Smooth muscle cell (in vitro differentiated cells): ENCODE data around the gene PIGBOS1. TPM values are rescaled to one million over a fixed set of nuclear protein-coding genes. Genes with fewer than 3 reads are reported as not detected.
A peak's percentile ranks its signal among the peaks of the same experiment; 100 is the strongest.
"Not testable (repeated sequence)": the region's sequence is repeated elsewhere in the genome, so short reads cannot be mapped to it uniquely, and the experiment has no call there.

Experiments used
- DNase-seq: peaks from one replicate; lab custom pipeline; 2025; ENCODE audit not compliant: unreplicated experiment; lab: John Stamatoyannopoulos, UW
- H2AFZ ChIP-seq: fragments of 200-600 bp; sonication (generic); 2 replicates; pipeline ENCODE4 v1.6.0; 2016; ENCODE audit warnings: antibody characterized with exemption, low read depth, mild to moderate bottlenecking
- H3F3A ChIP-seq: fragments of 200-600 bp; sonication (generic); 2 replicates; pipeline ENCODE4 v1.6.0; 2017; ENCODE audit warnings: antibody characterized with exemption, low read depth
- H3K27ac ChIP-seq: fragments of 200-600 bp; sonication (generic); 2 replicates; pipeline ENCODE4 v1.5.1; 2016; ENCODE audit warnings: low read depth, mild to moderate bottlenecking
- H3K27me3 ChIP-seq: fragments of 200-600 bp; sonication (generic); 2 replicates; pipeline ENCODE4 v1.6.1; 2016; ENCODE audit warnings: low read depth, mild to moderate bottlenecking
- H3K36me3 ChIP-seq: fragments of 200-600 bp; sonication (generic); 2 replicates; pipeline ENCODE4 v1.5.1; 2016; ENCODE audit warnings: low read depth
- H3K4me1 ChIP-seq: fragments of 200-600 bp; sonication (generic); 2 replicates; pipeline ENCODE4 v1.5.1; 2016; ENCODE audit warnings: low read depth
- H3K4me2 ChIP-seq: fragments of 200-600 bp; sonication (generic); 2 replicates; pipeline ENCODE4 v1.6.0; 2016; ENCODE audit warnings: mild to moderate bottlenecking
- H3K4me3 ChIP-seq: fragments of 200-600 bp; sonication (generic); 2 replicates; pipeline ENCODE4 v1.5.1; 2016; ENCODE audit warnings: mild to moderate bottlenecking
- H3K79me2 ChIP-seq: fragments of 200-600 bp; sonication (generic); 2 replicates; pipeline ENCODE4 v1.6.0; 2016; ENCODE audit warnings: low read depth, mild to moderate bottlenecking
- H3K9ac ChIP-seq: fragments of 200-600 bp; sonication (generic); 2 replicates; pipeline ENCODE4 v1.6.0; 2016; ENCODE audit warnings: low read depth
- H3K9me3 ChIP-seq: fragments of 200-600 bp; sonication (generic); replicated peaks from 2 replicates; pipeline ENCODE4 v1.5.1; 2016; ENCODE audit warnings: low read depth
- H4K20me1 ChIP-seq: fragments of 200-600 bp; sonication (generic); 2 replicates; pipeline ENCODE4 v1.6.0; 2016; ENCODE audit warnings: low read depth
- WGBS: methylation state at CpG from one replicate; pipeline ENCODE4 v1.1.7; 2016; ENCODE audit warnings: low lambda C conversion rate; 5-methylcytosine and 5-hydroxymethylcytosine counted together
- polyA plus RNA-seq: library from polyadenylated mRNA; unstranded; fragments of >200 nt; fragmentation: Nextera tagmentation; extraction: Ambion mirVana; gene quantifications from 2 replicates; pipeline ENCODE4 v1.2.1, GENCODE V29; 2016
- total RNA-seq: library from RNA; depleted of rRNA; stranded (reverse); fragments of >200 nt; gene quantifications from 2 replicates; pipeline ENCODE4 v1.2.3, GENCODE V29; 2014
- TF ChIP-seq, protein P1 (sequence below): fragments of 200-600 bp; sonication (generic); IDR thresholded peaks from 2 replicates; pipeline ENCODE4 v1.5.1; 2017; ENCODE audit warnings: borderline replicate concordance, mild to moderate bottlenecking, antibody characterized with exemption; ENCODE audit not compliant: insufficient read depth, poor library complexity, severe bottlenecking

Gene PIGBOS1
- total and polyA plus RNA-seq, 2 experiments from 2014 or later = 14.6 to 25.0 TPM

GRCh38 chr15:55289746-55290527 lies 29.0 kb downstream of the PIGBOS1 start, which contains the start of gene RAB27A:
Gene RAB27A (minus strand): TSS chr15:55289813. CDS start chr15:55234934, 54,879 bp downstream.
- DNase-seq = peak; percentile 40
- under 1% methylated on average over 51 of the region's 69 CpGs for WGBS

DNA sequence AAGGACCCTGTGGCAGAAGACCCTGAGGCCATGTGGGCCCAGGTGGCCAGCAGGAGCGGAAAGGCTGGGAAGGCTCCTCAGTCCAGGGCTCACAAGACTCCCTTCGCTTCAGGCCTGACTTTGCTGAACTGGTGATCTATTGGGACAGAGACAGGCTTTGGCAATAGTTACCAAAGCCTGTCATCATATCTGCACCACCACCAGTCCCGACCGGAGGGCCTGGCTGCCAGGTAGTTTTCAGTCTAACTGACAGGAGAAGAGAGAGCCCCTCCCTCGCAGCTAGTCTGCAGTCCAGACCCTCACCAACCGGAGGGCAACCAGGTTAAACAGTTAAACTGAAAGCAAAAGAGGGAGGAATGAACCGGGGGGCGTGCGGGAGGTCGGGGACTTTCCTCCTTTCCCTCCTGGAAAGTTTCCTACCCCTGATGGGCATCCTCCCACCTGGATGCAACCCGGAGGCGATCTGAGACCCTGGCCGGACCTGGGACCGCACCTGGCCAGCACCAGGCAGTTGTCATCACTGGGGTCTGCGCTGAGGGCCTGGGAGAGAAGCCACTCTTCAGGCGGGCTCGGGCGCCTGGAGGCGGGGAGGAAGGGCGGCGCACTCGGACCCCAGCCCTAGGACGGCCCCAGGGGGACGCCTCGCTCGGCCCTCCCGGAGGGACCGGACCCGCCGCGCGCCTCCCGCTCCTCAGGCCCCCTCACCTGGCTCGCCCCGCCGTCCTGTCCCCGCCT lies 29.7 kb downstream of the PIGBOS1 start:
- TF ChIP-seq, protein P1, sequence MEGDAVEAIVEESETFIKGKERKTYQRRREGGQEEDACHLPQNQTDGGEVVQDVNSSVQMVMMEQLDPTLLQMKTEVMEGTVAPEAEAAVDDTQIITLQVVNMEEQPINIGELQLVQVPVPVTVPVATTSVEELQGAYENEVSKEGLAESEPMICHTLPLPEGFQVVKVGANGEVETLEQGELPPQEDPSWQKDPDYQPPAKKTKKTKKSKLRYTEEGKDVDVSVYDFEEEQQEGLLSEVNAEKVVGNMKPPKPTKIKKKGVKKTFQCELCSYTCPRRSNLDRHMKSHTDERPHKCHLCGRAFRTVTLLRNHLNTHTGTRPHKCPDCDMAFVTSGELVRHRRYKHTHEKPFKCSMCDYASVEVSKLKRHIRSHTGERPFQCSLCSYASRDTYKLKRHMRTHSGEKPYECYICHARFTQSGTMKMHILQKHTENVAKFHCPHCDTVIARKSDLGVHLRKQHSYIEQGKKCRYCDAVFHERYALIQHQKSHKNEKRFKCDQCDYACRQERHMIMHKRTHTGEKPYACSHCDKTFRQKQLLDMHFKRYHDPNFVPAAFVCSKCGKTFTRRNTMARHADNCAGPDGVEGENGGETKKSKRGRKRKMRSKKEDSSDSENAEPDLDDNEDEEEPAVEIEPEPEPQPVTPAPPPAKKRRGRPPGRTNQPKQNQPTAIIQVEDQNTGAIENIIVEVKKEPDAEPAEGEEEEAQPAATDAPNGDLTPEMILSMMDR = no peak
- Histone ChIP-seq H3K4me1 (peaks cover 7% of the 10 kb centered on the region), H3K79me2 (peaks cover 44% of the 10 kb centered on the region), H3F3A (no peaks in the 10 kb centered on the region), H4K20me1 (no peaks in the 10 kb centered on the region), H3K36me3 (no peaks in the 10 kb centered on the region), H3K4me3 (peak overlapping the region; percentile 99), H3K27ac (peak overlapping the region; percentile 82), H3K9ac (peak overlapping the region; percentile 90), H3K9me3 (no peaks in the 10 kb centered on the region), H3K27me3 (no peaks in the 10 kb centered on the region), H3K4me2 (peak overlapping the region; percentile 99), H2AFZ (peak overlapping the region; percentile 99)
- WGBS = 7% methylated on average over 19 of the region's 37 CpGs
- no peak for DNase-seq

More at GRCh38 chr15:55289746-55290527, 29.0 kb downstream of the PIGBOS1 start, which contains the start of gene RAB27A:
- Histone ChIP-seq H3K79me2 (peaks cover 36% of the 10 kb centered on the region), H3K27ac (peak within 1 kb of the TSS; percentile 82), H4K20me1 (no peaks in the 10 kb centered on the region), H3K4me3 (peak within 1 kb of the TSS; percentile 99), H3K27me3 (no peaks in the 10 kb centered on the region), H3K36me3 (no peaks in the 10 kb centered on the region), H3K9ac (peak within 1 kb of the TSS; percentile 90), H3K9me3 (no peaks in the 10 kb centered on the region), H3K4me1 (peaks cover 7% of the 10 kb centered on the region), H3K4me2 (peak within 1 kb of the TSS; percentile 99), H3F3A (no peaks in the 10 kb centered on the region), H2AFZ (peak within 1 kb of the TSS; percentile 99)
- TF ChIP-seq, protein P1 = no peak

DNA sequence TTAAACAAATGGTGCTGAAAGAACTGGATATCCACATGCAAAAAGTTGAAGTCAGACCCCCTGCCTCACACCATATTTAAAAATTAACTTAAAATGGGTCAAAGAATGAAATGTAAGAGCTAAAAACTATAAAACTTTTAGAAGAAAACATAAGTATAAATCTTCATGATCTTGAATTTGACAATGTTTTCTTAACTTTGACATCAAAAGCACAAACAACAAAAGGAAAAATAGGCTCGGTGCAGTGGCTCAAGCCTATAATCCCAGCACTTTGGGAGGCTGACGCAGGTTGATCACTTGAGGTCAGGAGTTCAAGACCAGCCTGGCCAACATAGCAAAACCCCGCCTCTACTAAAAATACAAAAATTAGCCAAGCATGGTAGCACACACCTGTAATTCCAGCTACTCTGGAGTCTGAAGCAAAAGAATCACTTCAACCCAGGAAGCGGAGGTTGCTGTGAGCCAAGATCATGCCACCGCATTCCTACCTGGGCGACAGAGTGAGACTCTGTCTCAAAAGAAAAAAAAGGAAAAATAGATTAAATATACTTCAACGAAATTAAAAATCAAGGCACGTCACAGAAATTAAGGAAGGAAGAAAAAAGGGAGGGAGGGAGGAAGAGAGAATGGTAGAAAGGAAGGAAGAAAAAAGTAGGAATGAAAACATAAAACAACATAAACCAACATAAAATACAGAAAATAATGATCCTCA lies 30.8 kb downstream of the PIGBOS1 start:
- H3K9me3 ChIP-seq = no peaks in the 10 kb centered on the region
- DNase-seq = no peak
- 89% methylated on average over 8 of the region's 8 CpGs for WGBS
- no peaks in the 10 kb centered on the region for H4K20me1 ChIP-seq
- no peak overlapping the region for H3K9ac ChIP-seq
- no peaks in the 10 kb centered on the region for H3F3A ChIP-seq
- peak overlapping the region; percentile 82 for H3K27ac ChIP-seq
- peaks cover 49% of the 10 kb centered on the region for H3K79me2 ChIP-seq
- TF ChIP-seq, protein P1 = no peak
- H3K36me3 ChIP-seq = no peaks in the 10 kb centered on the region
- no peak overlapping the region for H2AFZ ChIP-seq
- no peaks in the 10 kb centered on the region for H3K27me3 ChIP-seq
- H3K4me3 ChIP-seq = peak overlapping the region; percentile 99
- peak overlapping the region; percentile 99 for H3K4me2 ChIP-seq
- H3K4me1 ChIP-seq = peaks cover 7% of the 10 kb centered on the region

DNA sequence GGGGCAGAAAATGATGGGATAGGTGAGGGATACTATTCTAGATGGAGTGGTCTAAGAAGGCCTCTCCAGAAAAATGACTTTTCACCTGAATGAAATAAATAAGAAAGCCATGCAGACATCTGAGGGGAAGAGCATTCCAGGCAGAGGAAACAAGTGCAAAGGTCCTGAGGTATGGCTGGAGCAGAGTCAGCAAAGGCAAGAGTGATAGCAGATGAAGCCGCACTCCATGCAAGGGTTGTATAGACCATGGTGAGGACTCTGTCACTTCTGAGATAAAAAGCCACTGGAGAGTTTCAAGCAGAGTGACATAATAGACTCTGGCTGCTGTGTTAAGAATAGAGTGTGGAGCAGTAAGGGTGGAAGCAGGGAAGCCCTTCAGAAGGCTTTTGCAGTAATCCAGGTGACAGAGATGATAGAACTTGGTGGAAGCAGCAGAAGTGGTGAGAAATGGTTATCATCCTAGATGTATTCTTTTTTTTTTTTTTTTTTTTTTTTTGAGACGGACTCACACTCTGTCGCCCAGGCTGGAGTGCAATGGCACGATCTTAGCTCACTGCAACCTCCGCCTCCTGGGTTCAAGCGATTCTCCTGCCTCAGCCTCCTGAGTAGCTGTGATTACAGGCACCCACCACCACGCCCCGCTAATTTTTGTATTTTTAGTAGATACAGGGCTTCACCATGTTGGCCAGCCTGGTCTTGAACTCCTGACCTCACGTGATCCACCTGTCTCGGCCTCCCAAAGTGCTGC lies 32.3 kb downstream of the PIGBOS1 start:
- H2AFZ ChIP-seq, H3K4me1 ChIP-seq, H3K4me3 ChIP-seq, H3K27me3 ChIP-seq, H3K9me3 ChIP-seq, H3K36me3 ChIP-seq, H3F3A ChIP-seq, H3K27ac ChIP-seq, H3K4me2 ChIP-seq, H3K9ac ChIP-seq, H4K20me1 ChIP-seq, DNase-seq: not testable (repeated sequence)
- peaks cover 54% of the 10 kb centered on the region for H3K79me2 ChIP-seq
- WGBS = 99% methylated on average over 10 of the region's 10 CpGs
